Osteocyte (in vitro differentiated cells): ENCODE results near the gene TMEM218. TPM values are rescaled to one million over a fixed set of nuclear protein-coding genes. Genes with fewer than 3 reads are reported as not detected.

Experiments used
- DNase-seq: peaks from one replicate; pipeline ENCODE4 v3.0.0; 2021; ENCODE audit warnings: mixed read lengths; ENCODE audit not compliant: unreplicated experiment; ENCODE audit errors: extremely low spot score
- H3K27ac Mint-ChIP-seq: one replicate; pipeline ENCODE4 v1.8.0; 2021; ENCODE audit warnings: mild to moderate bottlenecking, mixed read lengths; ENCODE audit not compliant: unreplicated experiment
- H3K27me3 Mint-ChIP-seq: one replicate; pipeline ENCODE4 v1.8.0; 2021; ENCODE audit warnings: mixed read lengths; ENCODE audit not compliant: unreplicated experiment
- H3K36me3 Mint-ChIP-seq: one replicate; pipeline ENCODE4 v1.8.0; 2021; ENCODE audit warnings: mixed read lengths; ENCODE audit not compliant: unreplicated experiment
- H3K4me1 Mint-ChIP-seq: one replicate; pipeline ENCODE4 v1.8.0; 2021; ENCODE audit warnings: mixed read lengths; ENCODE audit not compliant: unreplicated experiment
- H3K4me3 Mint-ChIP-seq: one replicate; pipeline ENCODE4 v1.8.0; 2021; ENCODE audit warnings: mild to moderate bottlenecking, moderate library complexity, mixed read lengths; ENCODE audit not compliant: unreplicated experiment
- H3K9me3 Mint-ChIP-seq: one replicate; pipeline ENCODE4 v1.8.0; 2021; ENCODE audit warnings: mixed read lengths; ENCODE audit not compliant: unreplicated experiment
- total RNA-seq: library from RNA; stranded (reverse); gene quantifications from 2 replicates; pipeline ENCODE4 v1.2.1, GENCODE V29; 2021
- TF ChIP-seq, protein P1 (sequence below): fragments of 200-600 bp; sonication (generic); IDR thresholded peaks from 2 replicates; pipeline ENCODE4 v1.5.0; 2021; ENCODE audit warnings: antibody characterized with exemption, mild to moderate bottlenecking, moderate library complexity

TMEM218 gene
- total RNA-seq, 1 donor from 2014 or later = 19.9 TPM

GRCh38 chr11:125068368-125068767, 43.1 kb downstream of the TMEM218 start:
- no peak overlapping the region for H3K4me3 Mint-ChIP-seq
- no peaks in the 10 kb centered on the region for H3K9me3 Mint-ChIP-seq
- H3K27ac Mint-ChIP-seq = no peak overlapping the region
- no peaks in the 10 kb centered on the region for H3K36me3 Mint-ChIP-seq
- H3K4me1 Mint-ChIP-seq = peaks cover 29% of the 10 kb centered on the region
- DNase-seq = no peak
- TF ChIP-seq, protein P1, sequence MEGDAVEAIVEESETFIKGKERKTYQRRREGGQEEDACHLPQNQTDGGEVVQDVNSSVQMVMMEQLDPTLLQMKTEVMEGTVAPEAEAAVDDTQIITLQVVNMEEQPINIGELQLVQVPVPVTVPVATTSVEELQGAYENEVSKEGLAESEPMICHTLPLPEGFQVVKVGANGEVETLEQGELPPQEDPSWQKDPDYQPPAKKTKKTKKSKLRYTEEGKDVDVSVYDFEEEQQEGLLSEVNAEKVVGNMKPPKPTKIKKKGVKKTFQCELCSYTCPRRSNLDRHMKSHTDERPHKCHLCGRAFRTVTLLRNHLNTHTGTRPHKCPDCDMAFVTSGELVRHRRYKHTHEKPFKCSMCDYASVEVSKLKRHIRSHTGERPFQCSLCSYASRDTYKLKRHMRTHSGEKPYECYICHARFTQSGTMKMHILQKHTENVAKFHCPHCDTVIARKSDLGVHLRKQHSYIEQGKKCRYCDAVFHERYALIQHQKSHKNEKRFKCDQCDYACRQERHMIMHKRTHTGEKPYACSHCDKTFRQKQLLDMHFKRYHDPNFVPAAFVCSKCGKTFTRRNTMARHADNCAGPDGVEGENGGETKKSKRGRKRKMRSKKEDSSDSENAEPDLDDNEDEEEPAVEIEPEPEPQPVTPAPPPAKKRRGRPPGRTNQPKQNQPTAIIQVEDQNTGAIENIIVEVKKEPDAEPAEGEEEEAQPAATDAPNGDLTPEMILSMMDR = no peak
- H3K27me3 Mint-ChIP-seq = peaks cover 9% of the 10 kb centered on the region

DNA sequence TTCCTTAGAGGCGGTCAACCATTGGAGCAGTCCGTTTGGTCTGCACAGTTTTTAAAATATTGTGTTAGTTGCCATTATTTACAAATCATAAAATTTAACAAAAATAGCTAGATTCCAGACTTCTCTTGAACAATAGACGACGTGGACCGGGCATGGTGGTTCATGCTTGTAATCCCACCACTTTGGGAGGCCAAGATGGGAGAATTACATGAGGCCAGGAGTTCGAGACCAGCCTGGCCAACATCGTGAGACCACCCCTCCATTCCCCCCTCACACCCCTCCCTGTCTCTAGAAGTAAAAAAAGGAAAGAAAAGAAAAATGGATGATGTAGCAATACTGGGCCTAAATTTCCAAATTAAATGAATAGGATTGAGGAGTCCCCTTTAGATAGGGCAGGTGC, 47.4 kb downstream of the TMEM218 start:
- H3K27me3 Mint-ChIP-seq = peaks cover 9% of the 10 kb centered on the region

DNA sequence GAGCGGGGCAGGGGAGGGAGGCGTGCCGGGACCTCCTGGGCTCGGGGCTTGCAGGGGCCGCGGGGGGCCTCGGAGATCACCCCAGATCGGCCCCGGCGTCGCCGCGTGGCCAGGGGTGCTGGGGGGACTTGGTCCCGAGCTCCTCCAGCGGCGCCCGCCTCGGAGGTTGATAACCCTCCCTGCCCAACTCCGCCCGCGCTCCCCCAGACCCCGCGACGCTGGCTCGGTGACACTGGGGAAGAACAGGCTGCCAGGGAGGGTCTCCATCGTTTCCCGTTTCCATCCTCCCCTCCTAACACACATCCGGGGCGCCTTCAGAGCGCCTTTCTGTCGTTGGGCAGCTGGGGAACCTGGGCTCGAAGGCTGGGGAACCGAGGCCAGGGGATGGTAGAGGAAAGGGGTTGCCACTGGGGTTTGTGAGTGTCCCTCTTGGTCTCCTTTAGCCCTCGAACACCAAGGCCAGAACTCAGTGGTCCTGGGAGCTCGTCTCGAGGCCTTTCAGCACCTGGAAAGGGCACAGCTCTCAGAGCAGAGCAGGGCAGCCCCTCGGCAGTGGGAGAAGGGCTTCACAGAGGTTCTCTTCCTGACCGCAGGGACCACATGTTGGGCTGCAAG, 47.9 kb downstream of the TMEM218 start:
- Mint-ChIP-seq H3K36me3 (no peaks in the 10 kb centered on the region), H3K9me3 (no peaks in the 10 kb centered on the region)

More for the DNA sequence above, 47.4 kb downstream of the TMEM218 start:
- H3K4me1 Mint-ChIP-seq = peaks cover 5% of the 10 kb centered on the region
- no peak for DNase-seq
- H3K36me3 Mint-ChIP-seq = no peaks in the 10 kb centered on the region
- TF ChIP-seq, protein P1 = no peak
- H3K4me3 Mint-ChIP-seq = peak overlapping the region; percentile 81
- no peak overlapping the region for H3K27ac Mint-ChIP-seq
- no peaks in the 10 kb centered on the region for H3K9me3 Mint-ChIP-seq

GRCh38 chr11:125062931-125063428, 48.4 kb downstream of the TMEM218 start, which contains the start of gene SLC37A2:
SLC37A2 (plus strand) TSS chr11:125063305; CDS start chr11:125063368, 63 bp downstream.
- Mint-ChIP-seq H3K27ac (peak within 1 kb of the TSS; percentile 72), H3K9me3 (no peaks in the 10 kb centered on the region), H3K27me3 (peaks cover 9% of the 10 kb centered on the region), H3K4me1 (peaks cover 5% of the 10 kb centered on the region), H3K4me3 (peak within 1 kb of the TSS; percentile 81), H3K36me3 (no peaks in the 10 kb centered on the region)
- DNase-seq = peak; percentile 87
- TF ChIP-seq, protein P1 = peak; percentile 44

More for the DNA sequence above, 47.9 kb downstream of the TMEM218 start:
- Mint-ChIP-seq H3K4me3 (peak overlapping the region; percentile 81), H3K27ac (no peak overlapping the region), H3K4me1 (peaks cover 5% of the 10 kb centered on the region), H3K27me3 (peaks cover 9% of the 10 kb centered on the region)
- no peak for DNase-seq
- TF ChIP-seq, protein P1 = no peak

DNA sequence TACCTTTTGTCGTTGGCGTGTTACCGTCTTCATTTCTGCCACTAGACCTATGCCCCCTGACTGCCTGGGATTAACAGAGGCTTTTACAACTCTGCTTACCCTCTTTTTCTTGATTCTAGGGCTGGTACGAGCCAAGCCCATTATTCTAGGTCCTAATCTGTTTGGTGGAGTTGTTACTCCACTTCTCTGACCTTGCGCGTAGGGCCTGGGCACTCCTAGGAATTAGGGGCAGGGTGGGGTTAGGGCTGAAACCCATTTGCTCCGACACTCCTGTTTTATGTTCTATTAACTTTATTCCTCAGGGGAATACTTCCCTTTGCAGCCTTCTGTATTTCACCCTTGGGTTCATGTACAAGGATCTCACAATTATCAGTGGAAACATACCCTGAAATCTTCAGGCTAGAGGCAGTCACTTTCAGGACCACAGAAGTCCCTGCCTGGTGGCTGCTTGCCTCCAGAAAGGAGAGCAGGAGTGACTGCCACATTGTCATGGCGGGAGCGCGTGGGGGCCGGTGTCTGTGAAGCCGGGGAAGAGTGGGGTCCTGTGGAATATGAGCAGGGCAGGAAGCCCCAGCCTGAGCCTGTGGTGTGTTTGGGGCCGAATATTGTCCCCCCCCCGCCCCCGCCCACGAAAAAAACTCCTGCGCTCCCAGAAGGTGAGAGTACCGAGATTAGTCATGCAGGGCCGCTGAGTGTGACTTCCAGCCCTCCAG, 49.1 kb downstream of the TMEM218 start:
- Mint-ChIP-seq H3K36me3 (no peaks in the 10 kb centered on the region), H3K27me3 (peaks cover 9% of the 10 kb centered on the region), H3K9me3 (no peaks in the 10 kb centered on the region), H3K27ac (peak overlapping the region; percentile 72), H3K4me1 (peaks cover 5% of the 10 kb centered on the region), H3K4me3 (peak overlapping the region; percentile 81)
- no peak for DNase-seq
- TF ChIP-seq, protein P1 = no peak
